Stomach (tissue), 4 donors: Measurements from ENCODE around the gene CYREN.

Experiments used
- POLR2AphosphoS5 ChIP-seq, 3 donors: sonication (generic); formaldehyde crosslinking; IDR thresholded peaks; one replicate each; pipeline ENCODE4 v1.6.1; 2016; ENCODE audit warnings: antibody characterized with exemption in 3 of 3
- TF ChIP-seq, protein P1 (sequence below), 7 experiments: fragments of 450-650 bp in 4 of 7; fragments of 200-600 bp in 3 of 7; sonication (generic) in 3 of 7; IDR thresholded peaks; one replicate each; pipeline ENCODE4 v1.5.1; 2016 to 2019; ENCODE audit warnings: antibody characterized with exemption in 7 of 7, control low read depth in 2 of 7, mild to moderate bottlenecking in 1 of 7

DNA sequence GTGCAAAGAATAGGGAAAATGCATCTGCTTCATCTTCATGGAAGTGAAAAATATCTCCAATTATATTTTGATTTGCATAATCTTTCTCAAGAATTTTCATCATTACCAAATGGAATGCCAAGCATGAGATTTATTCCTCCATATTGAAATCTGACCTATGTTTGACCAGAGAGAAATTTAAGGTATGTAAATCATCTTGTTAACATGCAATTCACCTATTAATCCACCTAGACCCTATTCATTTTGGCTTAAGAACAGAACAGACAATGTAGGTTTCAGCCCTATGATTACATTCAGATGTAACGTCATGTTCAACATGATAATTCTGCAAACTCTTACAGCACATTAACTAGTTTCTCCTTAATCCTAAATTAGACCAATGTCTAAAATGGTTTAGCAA, 53.4 kb downstream of the CYREN start:
- TF ChIP-seq, protein P1, sequence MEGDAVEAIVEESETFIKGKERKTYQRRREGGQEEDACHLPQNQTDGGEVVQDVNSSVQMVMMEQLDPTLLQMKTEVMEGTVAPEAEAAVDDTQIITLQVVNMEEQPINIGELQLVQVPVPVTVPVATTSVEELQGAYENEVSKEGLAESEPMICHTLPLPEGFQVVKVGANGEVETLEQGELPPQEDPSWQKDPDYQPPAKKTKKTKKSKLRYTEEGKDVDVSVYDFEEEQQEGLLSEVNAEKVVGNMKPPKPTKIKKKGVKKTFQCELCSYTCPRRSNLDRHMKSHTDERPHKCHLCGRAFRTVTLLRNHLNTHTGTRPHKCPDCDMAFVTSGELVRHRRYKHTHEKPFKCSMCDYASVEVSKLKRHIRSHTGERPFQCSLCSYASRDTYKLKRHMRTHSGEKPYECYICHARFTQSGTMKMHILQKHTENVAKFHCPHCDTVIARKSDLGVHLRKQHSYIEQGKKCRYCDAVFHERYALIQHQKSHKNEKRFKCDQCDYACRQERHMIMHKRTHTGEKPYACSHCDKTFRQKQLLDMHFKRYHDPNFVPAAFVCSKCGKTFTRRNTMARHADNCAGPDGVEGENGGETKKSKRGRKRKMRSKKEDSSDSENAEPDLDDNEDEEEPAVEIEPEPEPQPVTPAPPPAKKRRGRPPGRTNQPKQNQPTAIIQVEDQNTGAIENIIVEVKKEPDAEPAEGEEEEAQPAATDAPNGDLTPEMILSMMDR (IDR thresholded peaks at IDR 0.05) = no peak
- no peak for TF ChIP-seq POLR2AphosphoS5 (IDR thresholded peaks at IDR 0.05)
